Chondrocyte (in vitro differentiated cells): ENCODE results near the gene CYP2D6. TPM values are rescaled to one million over a fixed set of nuclear protein-coding genes. Genes with fewer than 3 reads are reported as not detected.
A peak's percentile ranks its signal among the peaks of the same experiment; 100 is the strongest.

ENCODE experiments used
- DNase-seq: peaks from one replicate; pipeline ENCODE4 v3.0.0; 2021; ENCODE audit warnings: mixed read lengths, low spot score
- H3K27ac Mint-ChIP-seq: one replicate; pipeline ENCODE4 v1.8.0; 2021; ENCODE audit warnings: mild to moderate bottlenecking, moderate library complexity, mixed read lengths; ENCODE audit not compliant: unreplicated experiment
- H3K27me3 Mint-ChIP-seq: 2 replicates; pipeline ENCODE4 v1.8.0; 2021; ENCODE audit warnings: low read depth, mixed read lengths
- H3K36me3 Mint-ChIP-seq: 2 replicates; pipeline ENCODE4 v1.8.0; 2021; ENCODE audit warnings: low read depth, mixed read lengths
- H3K4me1 Mint-ChIP-seq: 2 replicates; pipeline ENCODE4 v1.8.0; 2021; ENCODE audit warnings: low read depth, mild to moderate bottlenecking, mixed read lengths
- H3K4me3 Mint-ChIP-seq: one replicate; pipeline ENCODE4 v1.8.0; 2021; ENCODE audit warnings: mild to moderate bottlenecking, moderate library complexity, mixed read lengths; ENCODE audit not compliant: unreplicated experiment
- H3K9me3 Mint-ChIP-seq: 2 replicates; pipeline ENCODE4 v1.8.0; 2021; ENCODE audit warnings: low read depth, mixed read lengths
- total RNA-seq: library from RNA; stranded (reverse); gene quantifications from 3 replicates; pipeline ENCODE4 v1.2.1, GENCODE V29; 2021
- TF ChIP-seq, protein P1 (sequence below): fragments of 200-600 bp; sonication (generic); IDR thresholded peaks from 2 replicates; pipeline ENCODE4 v1.5.0; 2021; ENCODE audit warnings: antibody characterized with exemption, mild to moderate bottlenecking, moderate library complexity

Gene CYP2D6
- total RNA-seq, 1 donor from 2014 or later: 0.95 TPM

DNA sequence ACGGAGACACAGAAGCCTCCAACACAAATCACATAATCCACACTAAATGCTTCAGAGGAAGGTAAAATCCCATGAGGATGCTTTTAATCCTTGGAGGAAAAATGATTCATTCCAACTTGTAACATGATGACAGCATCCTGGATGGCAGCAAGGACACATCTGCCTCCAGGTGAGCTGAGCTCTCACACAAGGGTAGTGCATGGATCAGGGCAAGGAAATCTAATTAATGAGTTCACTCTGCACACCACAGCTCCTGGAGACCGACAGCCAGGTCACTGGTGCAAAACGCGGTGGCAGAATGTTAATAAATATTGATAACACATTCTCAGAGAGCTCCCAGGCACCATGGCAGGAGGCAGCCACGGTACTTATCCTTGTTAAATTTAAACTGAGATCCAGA, 40.3 kb upstream of the CYP2D6 start:
- Mint-ChIP-seq H3K4me3 (no peak overlapping the region), H3K27ac (no peak overlapping the region), H3K4me1 (peaks cover 12% of the 10 kb centered on the region), H3K27me3 (no peaks in the 10 kb centered on the region), H3K9me3 (no peaks in the 10 kb centered on the region), H3K36me3 (peaks cover 7% of the 10 kb centered on the region)
- no peak for DNase-seq
- TF ChIP-seq, protein P1, sequence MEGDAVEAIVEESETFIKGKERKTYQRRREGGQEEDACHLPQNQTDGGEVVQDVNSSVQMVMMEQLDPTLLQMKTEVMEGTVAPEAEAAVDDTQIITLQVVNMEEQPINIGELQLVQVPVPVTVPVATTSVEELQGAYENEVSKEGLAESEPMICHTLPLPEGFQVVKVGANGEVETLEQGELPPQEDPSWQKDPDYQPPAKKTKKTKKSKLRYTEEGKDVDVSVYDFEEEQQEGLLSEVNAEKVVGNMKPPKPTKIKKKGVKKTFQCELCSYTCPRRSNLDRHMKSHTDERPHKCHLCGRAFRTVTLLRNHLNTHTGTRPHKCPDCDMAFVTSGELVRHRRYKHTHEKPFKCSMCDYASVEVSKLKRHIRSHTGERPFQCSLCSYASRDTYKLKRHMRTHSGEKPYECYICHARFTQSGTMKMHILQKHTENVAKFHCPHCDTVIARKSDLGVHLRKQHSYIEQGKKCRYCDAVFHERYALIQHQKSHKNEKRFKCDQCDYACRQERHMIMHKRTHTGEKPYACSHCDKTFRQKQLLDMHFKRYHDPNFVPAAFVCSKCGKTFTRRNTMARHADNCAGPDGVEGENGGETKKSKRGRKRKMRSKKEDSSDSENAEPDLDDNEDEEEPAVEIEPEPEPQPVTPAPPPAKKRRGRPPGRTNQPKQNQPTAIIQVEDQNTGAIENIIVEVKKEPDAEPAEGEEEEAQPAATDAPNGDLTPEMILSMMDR: no peak

DNA sequence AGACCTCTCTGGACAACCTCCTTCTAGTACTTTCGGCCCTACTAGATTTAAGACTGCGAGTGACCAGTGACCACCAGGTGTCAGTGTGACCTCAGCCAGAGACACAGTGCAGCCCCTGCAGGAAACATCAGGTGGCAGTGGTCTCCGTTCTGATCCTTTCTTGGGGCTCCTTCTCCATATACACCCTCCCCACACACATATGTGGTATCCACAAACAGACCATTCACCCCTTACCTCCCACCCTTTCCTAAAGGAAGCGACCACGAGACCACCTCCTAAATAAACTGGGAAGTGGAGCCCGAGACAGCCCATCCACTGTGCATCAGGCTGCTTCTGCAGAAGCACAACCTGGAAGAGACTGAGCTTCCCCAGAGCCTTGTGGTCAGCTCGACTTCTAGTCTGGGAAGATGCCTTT, 38.5 kb upstream of the CYP2D6 start:
- Mint-ChIP-seq H3K27ac (no peak overlapping the region), H3K9me3 (no peaks in the 10 kb centered on the region), H3K4me1 (peaks cover 12% of the 10 kb centered on the region), H3K36me3 (peaks cover 9% of the 10 kb centered on the region), H3K27me3 (no peaks in the 10 kb centered on the region), H3K4me3 (no peak overlapping the region)
- no peak for DNase-seq
- TF ChIP-seq, protein P1: peak; percentile 100

DNA sequence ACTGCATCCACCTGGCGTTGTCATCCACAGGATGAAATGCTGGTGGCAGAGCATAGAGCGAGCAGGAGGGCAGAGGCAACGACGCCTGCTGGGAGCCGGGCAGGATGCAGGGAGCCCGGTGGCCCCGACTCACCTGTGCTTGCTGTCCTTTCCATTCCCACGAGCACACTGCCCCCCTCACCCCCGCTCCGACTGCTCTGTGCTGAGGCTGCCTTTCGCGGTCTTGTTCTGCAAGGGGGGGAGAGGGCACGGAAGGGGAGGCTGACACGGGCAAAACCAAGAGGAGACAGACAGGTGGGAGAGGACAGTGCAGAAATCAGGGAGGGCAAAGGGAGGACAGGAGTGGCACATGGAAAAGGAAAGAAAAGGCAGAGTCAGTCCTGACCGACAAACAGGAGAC, 37.9 kb upstream of the CYP2D6 start:
- Mint-ChIP-seq H3K4me1 (peaks cover 12% of the 10 kb centered on the region), H3K4me3 (no peak overlapping the region), H3K9me3 (no peaks in the 10 kb centered on the region), H3K27ac (no peak overlapping the region), H3K36me3 (peaks cover 9% of the 10 kb centered on the region), H3K27me3 (no peaks in the 10 kb centered on the region)
- no peak for DNase-seq
- TF ChIP-seq, protein P1: no peak

DNA sequence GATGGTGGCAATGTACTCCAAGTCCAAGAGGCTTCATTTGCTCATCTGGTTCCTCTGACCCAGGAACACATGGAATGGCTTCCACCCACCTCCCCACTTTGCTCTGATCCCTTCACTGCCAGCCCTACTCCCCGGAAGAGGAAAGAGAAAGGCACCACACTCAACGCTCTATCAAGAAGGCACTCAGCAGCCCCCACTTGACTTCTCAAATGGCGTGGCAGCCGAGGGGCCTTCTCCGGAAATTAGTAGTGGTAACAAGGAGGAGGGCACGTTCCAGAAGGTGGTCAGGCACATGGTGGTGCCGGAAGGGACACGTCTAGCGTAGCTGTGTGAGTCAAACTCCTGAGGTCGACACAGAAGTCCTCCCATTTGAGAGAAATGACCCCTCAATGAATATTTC, 36.5 kb upstream of the CYP2D6 start:
- DNase-seq: no peak
- TF ChIP-seq, protein P1: no peak
- Mint-ChIP-seq H3K9me3 (no peaks in the 10 kb centered on the region), H3K36me3 (peaks cover 9% of the 10 kb centered on the region), H3K27me3 (no peaks in the 10 kb centered on the region), H3K4me1 (no peaks in the 10 kb centered on the region), H3K4me3 (no peak overlapping the region), H3K27ac (no peak overlapping the region)

DNA sequence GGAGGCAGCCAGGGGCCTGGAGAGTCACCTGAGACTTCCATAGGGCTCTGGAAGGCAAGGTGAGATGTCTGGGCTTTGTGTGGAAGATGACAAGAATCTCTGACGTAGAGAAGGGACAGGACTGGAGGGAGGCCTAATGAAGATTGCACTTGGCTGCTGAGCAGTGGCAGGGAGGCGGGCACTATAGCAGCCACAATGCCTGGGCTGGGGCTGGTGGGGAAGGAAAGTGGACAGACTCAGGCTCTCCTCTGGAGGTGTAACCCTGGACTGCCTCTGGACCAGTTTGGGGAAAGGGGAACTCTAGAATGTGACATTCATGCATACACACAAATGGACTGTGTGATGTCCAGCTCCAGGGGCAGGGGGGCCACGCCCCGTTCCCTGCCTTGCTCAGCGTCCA, 34.3 kb upstream of the CYP2D6 start:
- no peaks in the 10 kb centered on the region for H3K27me3 Mint-ChIP-seq
- H3K4me1 Mint-ChIP-seq: no peaks in the 10 kb centered on the region
- no peak overlapping the region for H3K27ac Mint-ChIP-seq
- H3K4me3 Mint-ChIP-seq: no peak overlapping the region
- no peak for DNase-seq
- H3K9me3 Mint-ChIP-seq: no peaks in the 10 kb centered on the region
- H3K36me3 Mint-ChIP-seq: peaks cover 6% of the 10 kb centered on the region
- TF ChIP-seq, protein P1: no peak
